ENCODE data around the gene USP37.

GRCh38 chr2:218406949-218407618, 161.1 kb downstream of the USP37 start:
- no peak for TF ChIP-seq CTCF (IDR thresholded peaks at IDR 0.05)
- no peak for TF ChIP-seq POLR2A (IDR thresholded peaks at IDR 0.05)

All from adrenal gland (tissue), 5 donors.